ENCODE data around the gene CCDC188.

The CCDC188 gene

DNA sequence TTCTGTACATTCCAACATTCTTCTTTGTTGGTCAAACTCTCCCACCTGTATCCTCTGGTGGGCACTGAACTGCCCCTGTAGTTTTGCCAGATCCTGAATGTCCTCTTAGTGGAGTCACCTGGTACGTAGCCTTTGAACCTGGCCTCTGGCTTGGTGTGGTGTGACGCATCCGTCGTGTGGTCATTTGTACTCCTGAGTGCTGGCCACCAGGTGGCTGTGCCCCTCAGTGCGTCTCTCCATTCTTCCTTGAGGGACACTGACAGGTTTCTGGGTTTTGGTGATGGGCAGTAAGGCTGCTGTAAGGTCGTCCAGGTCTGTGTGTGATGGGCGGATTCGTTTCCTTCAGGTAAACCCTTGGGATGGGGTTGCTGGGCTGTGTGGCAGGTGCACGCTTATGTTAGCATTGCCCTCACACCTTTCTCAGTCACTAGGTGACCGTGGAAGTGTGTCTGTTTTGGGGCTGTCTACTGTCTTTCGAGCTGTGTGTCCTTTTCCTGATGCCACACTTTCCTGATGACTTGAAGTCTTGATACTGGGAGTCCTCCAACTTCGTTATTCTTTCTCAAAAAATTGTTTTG is 48.6 kb downstream of the CCDC188 start:
- no peak for DNase-seq

DNA sequence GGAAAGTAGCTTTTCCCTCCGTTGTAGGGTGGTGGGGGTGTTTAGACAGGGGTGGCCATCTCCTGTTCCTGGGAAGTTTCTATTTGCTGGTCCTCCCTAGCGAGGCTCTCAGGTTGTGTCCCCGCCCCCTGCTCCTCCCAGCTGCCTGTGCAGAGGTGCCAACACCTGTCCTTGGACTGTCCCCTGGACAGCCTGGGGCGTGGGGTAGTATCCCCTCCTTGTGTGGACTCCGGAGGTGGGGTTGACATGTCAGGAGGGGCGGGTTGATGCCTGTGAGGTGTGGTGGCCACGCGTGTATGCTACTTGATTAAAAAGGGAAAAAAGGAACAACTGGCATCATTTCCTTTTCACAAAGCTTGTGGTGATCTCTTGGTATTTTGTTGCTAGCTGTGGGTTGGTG is 49.2 kb downstream of the CCDC188 start:
- no peak for DNase-seq

DNA sequence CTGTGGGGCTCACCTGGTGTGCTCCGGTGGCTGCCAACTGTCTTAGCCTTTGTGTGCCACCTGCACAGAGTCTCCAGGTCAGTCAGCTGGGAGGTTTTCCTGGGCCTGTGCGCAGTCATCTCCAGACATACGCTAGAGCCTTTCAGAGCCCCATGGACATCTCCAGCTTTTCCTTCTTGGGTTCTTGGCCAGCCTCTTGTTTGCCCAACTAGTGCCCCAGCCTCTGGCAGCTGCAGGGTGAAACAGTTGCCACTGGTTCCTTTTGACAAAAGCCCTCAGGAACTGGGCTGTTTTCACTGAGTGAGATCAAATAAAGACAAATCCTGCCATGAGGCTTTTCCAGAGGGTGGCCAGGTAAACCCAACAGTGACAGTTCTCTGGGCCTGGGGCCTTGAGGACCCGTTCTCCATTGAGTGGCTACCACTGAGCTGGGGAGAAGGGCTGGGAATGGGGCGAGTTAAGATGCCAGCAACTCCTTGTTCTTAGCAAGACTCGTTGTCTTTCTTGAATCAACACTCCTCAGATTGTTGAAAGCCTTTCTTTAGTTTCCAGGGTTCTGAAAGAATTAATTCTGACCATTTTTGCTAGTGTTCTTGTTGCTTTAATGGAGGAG is 51.6 kb downstream of the CCDC188 start:
- no peak for DNase-seq
